GM23338 (cell line): ENCODE measurements around the gene SEZ6L. TPM values are rescaled to one million over a fixed set of nuclear protein-coding genes. Genes with fewer than 3 reads are reported as not detected.

Experiments
- ATAC-seq: fragments of 200-7000 bp; cut with Tn5 transposase; 3 replicates; pipeline ENCODE4 v1.9.1; 2020
- DNase-seq: peaks from one replicate; pipeline ENCODE4 v3.0.0-alpha.2; 2015; ENCODE audit warnings: low spot score
- H2AFZ ChIP-seq: fragments of 200-600 bp; sonication (generic); 2 replicates; pipeline ENCODE4 v1.8.0; 2016; ENCODE audit warnings: antibody characterized with exemption, mild to moderate bottlenecking, moderate library complexity
- H3F3A ChIP-seq: fragments of 200-600 bp; sonication (generic); replicated peaks from 2 replicates; pipeline ENCODE4 v1.8.0; 2017; ENCODE audit warnings: antibody characterized with exemption, mixed run types, low read depth
- H3K27ac ChIP-seq: fragments of 200-600 bp; sonication (generic); 2 replicates; pipeline ENCODE4 v1.6.1; 2016; ENCODE audit warnings: low read depth
- H3K27me3 ChIP-seq: fragments of 200-600 bp; sonication (generic); 2 replicates; pipeline ENCODE4 v1.8.0; 2016; ENCODE audit warnings: mild to moderate bottlenecking, mixed run types, moderate library complexity; ENCODE audit not compliant: insufficient read depth
- H3K36me3 ChIP-seq: fragments of 200-600 bp; sonication (generic); 2 replicates; pipeline ENCODE4 v1.8.0; 2016; ENCODE audit warnings: mild to moderate bottlenecking; ENCODE audit not compliant: insufficient read depth
- H3K4me1 ChIP-seq: fragments of 200-600 bp; sonication (generic); 2 replicates; pipeline ENCODE4 v1.8.0; 2016; ENCODE audit warnings: mild to moderate bottlenecking, moderate library complexity; ENCODE audit not compliant: insufficient read depth
- H3K4me2 ChIP-seq: fragments of 200-600 bp; sonication (generic); 2 replicates; pipeline ENCODE4 v1.7.1; 2017; ENCODE audit warnings: mixed run types
- H3K4me3 ChIP-seq: fragments of 200-600 bp; sonication (generic); 2 replicates; pipeline ENCODE4 v1.6.1; 2016; ENCODE audit warnings: mixed run types
- H3K79me2 ChIP-seq: fragments of 200-600 bp; sonication (generic); replicated peaks from 2 replicates; pipeline ENCODE4 v1.8.0; 2017; ENCODE audit warnings: mild to moderate bottlenecking; ENCODE audit not compliant: insufficient read depth
- H3K9me2 ChIP-seq: fragments of 200-600 bp; sonication (generic); 2 replicates; pipeline ENCODE4 v1.8.0; 2017; ENCODE audit not compliant: insufficient read depth
- H4K20me1 ChIP-seq: fragments of 200-600 bp; sonication (generic); replicated peaks from 2 replicates; pipeline ENCODE4 v1.8.0; 2017; ENCODE audit warnings: mild to moderate bottlenecking; ENCODE audit not compliant: insufficient read depth
- H3K27ac Mint-ChIP-seq: 2 replicates; pipeline ENCODE4 v1.8.0; 2020; ENCODE audit warnings: inconsistent platforms, mild to moderate bottlenecking, moderate library complexity, mixed read lengths
- H3K27me3 Mint-ChIP-seq: 3 replicates; pipeline ENCODE4 v1.8.0; 2022; ENCODE audit warnings: low read depth, mild to moderate bottlenecking, moderate library complexity, mixed read lengths, inconsistent platforms; ENCODE audit not compliant: insufficient read depth, poor library complexity
- H3K36me3 Mint-ChIP-seq: 3 replicates; pipeline ENCODE4 v1.8.0; 2021; ENCODE audit warnings: low read depth, mild to moderate bottlenecking, inconsistent platforms, moderate library complexity, mixed read lengths
- H3K4me1 Mint-ChIP-seq: 3 replicates; pipeline ENCODE4 v1.8.0; 2020; ENCODE audit warnings: mild to moderate bottlenecking, inconsistent platforms, mixed read lengths
- H3K4me3 Mint-ChIP-seq: 3 replicates; pipeline ENCODE4 v1.8.0; 2021; ENCODE audit warnings: moderate library complexity, mild to moderate bottlenecking, inconsistent platforms, mixed read lengths
- H3K9me3 Mint-ChIP-seq: 3 replicates; pipeline ENCODE4 v1.8.0; 2020; ENCODE audit warnings: moderate library complexity, mild to moderate bottlenecking, inconsistent platforms, mixed read lengths
- CREB1 ChIP-seq: fragments of 250-450 bp; sonication (Bioruptor Pico); IDR thresholded peaks from 2 replicates; pipeline ENCODE4 v1.5.0; 2020; ENCODE audit warnings: low read depth, mild to moderate bottlenecking, moderate library complexity
- EZH2 ChIP-seq: fragments of 200-600 bp; sonication (generic); IDR thresholded peaks from one replicate; pipeline ENCODE4 v1.8.0; 2017; ENCODE audit warnings: antibody characterized with exemption, mild to moderate bottlenecking, low read depth; ENCODE audit not compliant: unreplicated experiment
- EZH2phosphoT487 ChIP-seq: fragments of 200-600 bp; sonication (generic); IDR thresholded peaks from one replicate; pipeline ENCODE4 v1.8.1; 2018; ENCODE audit warnings: antibody characterized with exemption; ENCODE audit not compliant: unreplicated experiment
- JUNB ChIP-seq: IDR thresholded peaks from one replicate; pipeline ENCODE4 v1.6.1; 2016; ENCODE audit warnings: antibody characterized with exemption; ENCODE audit not compliant: unreplicated experiment
- NANOG ChIP-seq: IDR thresholded peaks from 2 replicates; pipeline ENCODE4 v1.6.1; 2016; ENCODE audit warnings: antibody characterized with exemption, borderline replicate concordance
- POLR2AphosphoS5 ChIP-seq: IDR thresholded peaks from 2 replicates; pipeline ENCODE4 v1.6.1; 2016; ENCODE audit warnings: antibody characterized with exemption, low read depth
- STAT1 ChIP-seq: IDR thresholded peaks from one replicate; pipeline ENCODE4 v1.6.1; 2016; ENCODE audit warnings: antibody characterized with exemption; ENCODE audit not compliant: unreplicated experiment
- ZNF114 ChIP-seq: fragments of 250-450 bp; sonication (Bioruptor Pico); IDR thresholded peaks from 2 replicates; pipeline ENCODE4 v1.5.0; 2020; ENCODE audit warnings: mild to moderate bottlenecking, moderate library complexity
- ZNF331 ChIP-seq: fragments of 250-450 bp; sonication (Bioruptor Pico); IDR thresholded peaks from 2 replicates; pipeline ENCODE4 v1.5.0; 2020; ENCODE audit warnings: low read depth, mild to moderate bottlenecking, moderate library complexity
- polyA plus RNA-seq: library from polyadenylated mRNA; unstranded; fragments of >200 nt; fragmentation: Nextera tagmentation; extraction: Ambion mirVana; gene quantifications from 2 replicates; pipeline ENCODE4 v1.2.1, GENCODE V29; 2016
- total RNA-seq: library from RNA; depleted of rRNA; stranded (reverse); fragments of >200 nt; shearing (Covaris generic); gene quantifications from 2 replicates; pipeline ENCODE4 v1.2.3, GENCODE V29; 2014
- TF ChIP-seq, protein P1 (sequence below): IDR thresholded peaks from one replicate; pipeline ENCODE4 v1.6.1; 2018; ENCODE audit warnings: antibody characterized with exemption; ENCODE audit not compliant: unreplicated experiment
- TF ChIP-seq, protein P2 (sequence below), 2 experiments: fragments of 200-600 bp in 1 of 2; sonication (generic) in 1 of 2; conservative IDR thresholded peaks; 2 replicates each; pipeline versions ENCODE4 v1.5.1 to v1.6.1; 2016 to 2017; ENCODE audit warnings: antibody characterized with exemption in 2 of 2, low read depth in 2 of 2, mild to moderate bottlenecking in 2 of 2, moderate library complexity in 1 of 2
- TF ChIP-seq, protein P3 (sequence below): IDR thresholded peaks from 2 replicates; pipeline ENCODE4 v1.6.1; 2016; ENCODE audit warnings: antibody characterized with exemption
- TF ChIP-seq, protein P4 (sequence below): fragments of 250-450 bp; sonication (Bioruptor Pico); IDR thresholded peaks from 2 replicates; pipeline ENCODE4 v1.5.0; 2020; ENCODE audit warnings: mild to moderate bottlenecking, moderate library complexity

SEZ6L gene
- total and polyA plus RNA-seq, 2 experiments from 2014 or later, result 0.13 to 0.24 TPM

DNA sequence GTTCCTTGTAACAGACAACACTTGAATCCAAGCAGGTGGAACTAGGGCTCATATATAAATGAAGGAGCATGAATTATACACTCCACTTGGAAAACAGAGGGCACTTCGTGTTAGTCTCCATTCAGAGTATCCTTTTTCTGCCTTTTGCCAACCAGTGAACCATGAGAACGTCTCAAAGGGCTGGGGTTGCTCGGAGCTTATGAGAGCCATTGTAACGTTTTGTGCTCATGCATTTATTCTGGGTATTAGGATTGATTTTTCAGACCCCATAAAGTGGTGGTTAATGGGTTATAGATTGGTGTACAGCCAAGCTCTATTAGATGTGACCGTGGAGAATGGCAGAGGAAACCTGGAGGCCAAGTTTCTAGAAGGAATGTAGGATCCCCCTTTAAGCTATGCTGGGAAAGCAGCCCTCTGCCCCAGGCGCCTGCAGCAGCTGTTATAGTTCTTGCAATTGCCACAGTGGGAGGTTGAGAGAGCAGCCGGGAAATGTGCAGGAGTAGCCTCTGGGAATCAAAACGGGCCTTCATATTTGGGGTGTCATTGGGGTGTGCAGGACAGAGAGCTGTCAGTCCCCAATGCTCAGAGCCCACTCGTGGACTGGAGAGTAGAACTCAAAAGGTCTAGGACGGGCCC is 205.2 kb downstream of the SEZ6L start:
- Histone ChIP-seq H3K9me2 (no peaks in the 10 kb centered on the region), H4K20me1 (no peaks in the 10 kb centered on the region), H3K36me3 (no peaks in the 10 kb centered on the region), H3K27ac (no peak overlapping the region), H3K4me2 (no peak overlapping the region), H3F3A (no peaks in the 10 kb centered on the region), H3K79me2 (no peaks in the 10 kb centered on the region), H3K4me1 (no peaks in the 10 kb centered on the region), H2AFZ (peak overlapping the region; percentile 49; the same call in 1 of the 2 replicates), H3K27me3 (no peaks in the 10 kb centered on the region), H3K4me3 (no peak overlapping the region)
- no peak for DNase-seq
- no peaks in the 10 kb centered on the region for H3K36me3 Mint-ChIP-seq
- H3K27me3 Mint-ChIP-seq, result peaks cover 2% of the 10 kb centered on the region
- H3K4me1 Mint-ChIP-seq, result peaks cover 13% of the 10 kb centered on the region
- peak; percentile 34; the same call in 2 of the 3 replicates for ATAC-seq
- H3K4me3 Mint-ChIP-seq, result no peak overlapping the region
- H3K9me3 Mint-ChIP-seq, result no peaks in the 10 kb centered on the region
- no peak overlapping the region for H3K27ac Mint-ChIP-seq
- TF ChIP-seq, protein P1, sequence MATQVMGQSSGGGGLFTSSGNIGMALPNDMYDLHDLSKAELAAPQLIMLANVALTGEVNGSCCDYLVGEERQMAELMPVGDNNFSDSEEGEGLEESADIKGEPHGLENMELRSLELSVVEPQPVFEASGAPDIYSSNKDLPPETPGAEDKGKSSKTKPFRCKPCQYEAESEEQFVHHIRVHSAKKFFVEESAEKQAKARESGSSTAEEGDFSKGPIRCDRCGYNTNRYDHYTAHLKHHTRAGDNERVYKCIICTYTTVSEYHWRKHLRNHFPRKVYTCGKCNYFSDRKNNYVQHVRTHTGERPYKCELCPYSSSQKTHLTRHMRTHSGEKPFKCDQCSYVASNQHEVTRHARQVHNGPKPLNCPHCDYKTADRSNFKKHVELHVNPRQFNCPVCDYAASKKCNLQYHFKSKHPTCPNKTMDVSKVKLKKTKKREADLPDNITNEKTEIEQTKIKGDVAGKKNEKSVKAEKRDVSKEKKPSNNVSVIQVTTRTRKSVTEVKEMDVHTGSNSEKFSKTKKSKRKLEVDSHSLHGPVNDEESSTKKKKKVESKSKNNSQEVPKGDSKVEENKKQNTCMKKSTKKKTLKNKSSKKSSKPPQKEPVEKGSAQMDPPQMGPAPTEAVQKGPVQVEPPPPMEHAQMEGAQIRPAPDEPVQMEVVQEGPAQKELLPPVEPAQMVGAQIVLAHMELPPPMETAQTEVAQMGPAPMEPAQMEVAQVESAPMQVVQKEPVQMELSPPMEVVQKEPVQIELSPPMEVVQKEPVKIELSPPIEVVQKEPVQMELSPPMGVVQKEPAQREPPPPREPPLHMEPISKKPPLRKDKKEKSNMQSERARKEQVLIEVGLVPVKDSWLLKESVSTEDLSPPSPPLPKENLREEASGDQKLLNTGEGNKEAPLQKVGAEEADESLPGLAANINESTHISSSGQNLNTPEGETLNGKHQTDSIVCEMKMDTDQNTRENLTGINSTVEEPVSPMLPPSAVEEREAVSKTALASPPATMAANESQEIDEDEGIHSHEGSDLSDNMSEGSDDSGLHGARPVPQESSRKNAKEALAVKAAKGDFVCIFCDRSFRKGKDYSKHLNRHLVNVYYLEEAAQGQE, result no peak
- no peak for TF ChIP-seq STAT1
- TF ChIP-seq, protein P2, sequence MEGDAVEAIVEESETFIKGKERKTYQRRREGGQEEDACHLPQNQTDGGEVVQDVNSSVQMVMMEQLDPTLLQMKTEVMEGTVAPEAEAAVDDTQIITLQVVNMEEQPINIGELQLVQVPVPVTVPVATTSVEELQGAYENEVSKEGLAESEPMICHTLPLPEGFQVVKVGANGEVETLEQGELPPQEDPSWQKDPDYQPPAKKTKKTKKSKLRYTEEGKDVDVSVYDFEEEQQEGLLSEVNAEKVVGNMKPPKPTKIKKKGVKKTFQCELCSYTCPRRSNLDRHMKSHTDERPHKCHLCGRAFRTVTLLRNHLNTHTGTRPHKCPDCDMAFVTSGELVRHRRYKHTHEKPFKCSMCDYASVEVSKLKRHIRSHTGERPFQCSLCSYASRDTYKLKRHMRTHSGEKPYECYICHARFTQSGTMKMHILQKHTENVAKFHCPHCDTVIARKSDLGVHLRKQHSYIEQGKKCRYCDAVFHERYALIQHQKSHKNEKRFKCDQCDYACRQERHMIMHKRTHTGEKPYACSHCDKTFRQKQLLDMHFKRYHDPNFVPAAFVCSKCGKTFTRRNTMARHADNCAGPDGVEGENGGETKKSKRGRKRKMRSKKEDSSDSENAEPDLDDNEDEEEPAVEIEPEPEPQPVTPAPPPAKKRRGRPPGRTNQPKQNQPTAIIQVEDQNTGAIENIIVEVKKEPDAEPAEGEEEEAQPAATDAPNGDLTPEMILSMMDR (conservative IDR thresholded peaks at IDR 0.05; ENCODE audit: low read depth in 2 of 2), result no peak
- no peak for TF ChIP-seq EZH2
- TF ChIP-seq NANOG, result no peak
- no peak for TF ChIP-seq JUNB
- TF ChIP-seq, protein P3, sequence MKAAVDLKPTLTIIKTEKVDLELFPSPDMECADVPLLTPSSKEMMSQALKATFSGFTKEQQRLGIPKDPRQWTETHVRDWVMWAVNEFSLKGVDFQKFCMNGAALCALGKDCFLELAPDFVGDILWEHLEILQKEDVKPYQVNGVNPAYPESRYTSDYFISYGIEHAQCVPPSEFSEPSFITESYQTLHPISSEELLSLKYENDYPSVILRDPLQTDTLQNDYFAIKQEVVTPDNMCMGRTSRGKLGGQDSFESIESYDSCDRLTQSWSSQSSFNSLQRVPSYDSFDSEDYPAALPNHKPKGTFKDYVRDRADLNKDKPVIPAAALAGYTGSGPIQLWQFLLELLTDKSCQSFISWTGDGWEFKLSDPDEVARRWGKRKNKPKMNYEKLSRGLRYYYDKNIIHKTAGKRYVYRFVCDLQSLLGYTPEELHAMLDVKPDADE, result no peak
- TF ChIP-seq ZNF331 (CRISPR knock-in tag), result no peak
- TF ChIP-seq POLR2AphosphoS5, result no peak
- TF ChIP-seq, protein P4, sequence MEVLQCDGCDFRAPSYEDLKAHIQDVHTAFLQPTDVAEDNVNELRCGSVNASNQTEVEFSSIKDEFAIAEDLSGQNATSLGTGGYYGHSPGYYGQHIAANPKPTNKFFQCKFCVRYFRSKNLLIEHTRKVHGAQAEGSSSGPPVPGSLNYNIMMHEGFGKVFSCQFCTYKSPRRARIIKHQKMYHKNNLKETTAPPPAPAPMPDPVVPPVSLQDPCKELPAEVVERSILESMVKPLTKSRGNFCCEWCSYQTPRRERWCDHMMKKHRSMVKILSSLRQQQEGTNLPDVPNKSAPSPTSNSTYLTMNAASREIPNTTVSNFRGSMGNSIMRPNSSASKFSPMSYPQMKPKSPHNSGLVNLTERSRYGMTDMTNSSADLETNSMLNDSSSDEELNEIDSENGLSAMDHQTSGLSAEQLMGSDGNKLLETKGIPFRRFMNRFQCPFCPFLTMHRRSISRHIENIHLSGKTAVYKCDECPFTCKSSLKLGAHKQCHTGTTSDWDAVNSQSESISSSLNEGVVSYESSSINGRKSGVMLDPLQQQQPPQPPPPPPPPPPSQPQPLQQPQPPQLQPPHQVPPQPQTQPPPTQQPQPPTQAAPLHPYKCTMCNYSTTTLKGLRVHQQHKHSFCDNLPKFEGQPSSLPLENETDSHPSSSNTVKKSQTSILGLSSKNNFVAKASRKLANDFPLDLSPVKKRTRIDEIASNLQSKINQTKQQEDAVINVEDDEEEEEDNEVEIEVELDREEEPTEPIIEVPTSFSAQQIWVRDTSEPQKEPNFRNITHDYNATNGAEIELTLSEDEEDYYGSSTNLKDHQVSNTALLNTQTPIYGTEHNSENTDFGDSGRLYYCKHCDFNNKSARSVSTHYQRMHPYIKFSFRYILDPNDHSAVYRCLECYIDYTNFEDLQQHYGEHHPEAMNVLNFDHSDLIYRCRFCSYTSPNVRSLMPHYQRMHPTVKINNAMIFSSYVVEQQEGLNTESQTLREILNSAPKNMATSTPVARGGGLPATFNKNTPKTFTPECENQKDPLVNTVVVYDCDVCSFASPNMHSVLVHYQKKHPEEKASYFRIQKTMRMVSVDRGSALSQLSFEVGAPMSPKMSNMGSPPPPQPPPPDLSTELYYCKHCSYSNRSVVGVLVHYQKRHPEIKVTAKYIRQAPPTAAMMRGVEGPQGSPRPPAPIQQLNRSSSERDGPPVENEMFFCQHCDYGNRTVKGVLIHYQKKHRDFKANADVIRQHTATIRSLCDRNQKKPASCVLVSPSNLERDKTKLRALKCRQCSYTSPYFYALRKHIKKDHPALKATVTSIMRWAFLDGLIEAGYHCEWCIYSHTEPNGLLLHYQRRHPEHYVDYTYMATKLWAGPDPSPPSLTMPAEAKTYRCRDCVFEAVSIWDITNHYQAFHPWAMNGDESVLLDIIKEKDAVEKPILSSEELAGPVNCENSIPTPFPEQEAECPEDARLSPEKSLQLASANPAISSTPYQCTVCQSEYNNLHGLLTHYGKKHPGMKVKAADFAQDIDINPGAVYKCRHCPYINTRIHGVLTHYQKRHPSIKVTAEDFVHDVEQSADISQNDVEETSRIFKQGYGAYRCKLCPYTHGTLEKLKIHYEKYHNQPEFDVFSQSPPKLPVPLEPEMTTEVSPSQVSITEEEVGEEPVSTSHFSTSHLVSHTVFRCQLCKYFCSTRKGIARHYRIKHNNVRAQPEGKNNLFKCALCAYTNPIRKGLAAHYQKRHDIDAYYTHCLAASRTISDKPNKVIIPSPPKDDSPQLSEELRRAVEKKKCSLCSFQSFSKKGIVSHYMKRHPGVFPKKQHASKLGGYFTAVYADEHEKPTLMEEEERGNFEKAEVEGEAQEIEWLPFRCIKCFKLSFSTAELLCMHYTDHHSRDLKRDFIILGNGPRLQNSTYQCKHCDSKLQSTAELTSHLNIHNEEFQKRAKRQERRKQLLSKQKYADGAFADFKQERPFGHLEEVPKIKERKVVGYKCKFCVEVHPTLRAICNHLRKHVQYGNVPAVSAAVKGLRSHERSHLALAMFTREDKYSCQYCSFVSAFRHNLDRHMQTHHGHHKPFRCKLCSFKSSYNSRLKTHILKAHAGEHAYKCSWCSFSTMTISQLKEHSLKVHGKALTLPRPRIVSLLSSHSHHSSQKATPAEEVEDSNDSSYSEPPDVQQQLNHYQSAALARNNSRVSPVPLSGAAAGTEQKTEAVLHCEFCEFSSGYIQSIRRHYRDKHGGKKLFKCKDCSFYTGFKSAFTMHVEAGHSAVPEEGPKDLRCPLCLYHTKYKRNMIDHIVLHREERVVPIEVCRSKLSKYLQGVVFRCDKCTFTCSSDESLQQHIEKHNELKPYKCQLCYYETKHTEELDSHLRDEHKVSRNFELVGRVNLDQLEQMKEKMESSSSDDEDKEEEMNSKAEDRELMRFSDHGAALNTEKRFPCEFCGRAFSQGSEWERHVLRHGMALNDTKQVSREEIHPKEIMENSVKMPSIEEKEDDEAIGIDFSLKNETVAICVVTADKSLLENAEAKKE (CRISPR knock-in tag), result no peak
- no peak for TF ChIP-seq EZH2phosphoT487
- no peak for TF ChIP-seq ZNF114 (CRISPR knock-in tag)
- TF ChIP-seq CREB1 (CRISPR knock-in tag), result no peak
